ENCODE measurements around the gene CPEB3.

GRCh38 chr10:92052088-92052487 lies 238.8 kb downstream of the CPEB3 start:
- TF ChIP-seq CTCF (IDR thresholded peaks at IDR 0.05), result no peak
- no peak for TF ChIP-seq POLR2A (IDR thresholded peaks at IDR 0.05)
